H1 (cell line): ENCODE data around the gene PIF1.
"Not testable (repeated sequence)": the region's sequence is repeated elsewhere in the genome, so short reads cannot be mapped to it uniquely, and the experiment has no call there.

ENCODE experiments used
- CEBPB ChIP-seq: IDR thresholded peaks from 2 replicates; pipeline ENCODE4 v1.6.1; 2012; ENCODE audit warnings: low read depth, low read length
- CTCF ChIP-seq, 3 experiments: IDR thresholded peaks; 1 replicate in 2 of 3; 2 replicates in 1 of 3; pipeline versions ENCODE4 v1.5.1 to v1.6.1; 2011; ENCODE audit warnings: low read length in 3 of 3, mild to moderate bottlenecking in 3 of 3, inconsistent platforms in 2 of 3, low read depth in 1 of 3, moderate library complexity in 1 of 3; ENCODE audit not compliant: insufficient read depth in 1 of 3; ENCODE audit errors: control extremely low read depth in 1 of 3
- EZH2 ChIP-seq: fragments of 200-600 bp; sonication (generic); IDR thresholded peaks from 2 replicates; pipeline ENCODE4 v1.7.1; 2012; ENCODE audit warnings: low read depth, mild to moderate bottlenecking, moderate library complexity, low read length, inconsistent platforms; ENCODE audit not compliant: severe bottlenecking
- GABPA ChIP-seq: IDR thresholded peaks from 2 replicates; pipeline ENCODE4 v1.6.1; 2011; ENCODE audit warnings: mild to moderate bottlenecking, low read length, moderate library complexity, borderline replicate concordance; ENCODE audit not compliant: insufficient read depth
- GTF2F1 ChIP-seq: IDR thresholded peaks from 2 replicates; pipeline ENCODE4 v1.6.1; 2012; ENCODE audit warnings: low read depth, low read length, improper control_type of control experiment, borderline replicate concordance
- POLR2A ChIP-seq, 2 experiments: IDR thresholded peaks; 1 replicate in 1 of 2; 2 replicates in 1 of 2; pipeline ENCODE4 v1.6.1; 2011; ENCODE audit warnings: low read depth in 2 of 2, low read length in 2 of 2, mild to moderate bottlenecking in 2 of 2; ENCODE audit errors: control extremely low read depth in 1 of 2
- TCF12 ChIP-seq: IDR thresholded peaks from 2 replicates; pipeline ENCODE4 v1.6.1; 2011; ENCODE audit warnings: low read depth, mild to moderate bottlenecking, low read length
- USF2 ChIP-seq: IDR thresholded peaks from 2 replicates; pipeline ENCODE4 v1.6.1; 2011; ENCODE audit warnings: low read length, improper control_type of control experiment
- YY1 ChIP-seq: IDR thresholded peaks from 2 replicates; pipeline ENCODE4 v1.6.1; 2011; ENCODE audit warnings: low read depth, mild to moderate bottlenecking, low read length

- TF ChIP-seq CTCF (IDR thresholded peaks at IDR 0.05; ENCODE audit: control extremely low read depth in 1 of 3, insufficient read depth in 1 of 3, low read depth in 1 of 3, low read length in 3 of 3); CEBPB; TCF12; POLR2A (IDR thresholded peaks at IDR 0.05; ENCODE audit: control extremely low read depth in 1 of 2, low read depth in 2 of 2, low read length in 2 of 2); EZH2; YY1; USF2; GABPA; GTF2F1: not testable (repeated sequence)
Observed at GRCh38 chr15:64814283-64814682, 11.2 kb downstream of the PIF1 start.
